Eye (tissue), 1 donor: ENCODE results near the gene ST8SIA1.
A peak's percentile ranks its signal among the peaks of the same experiment; 100 is the strongest.

Experiments used
- DNase-seq: peaks from one replicate; pipeline ENCODE4 v3.0.0-alpha.2; 2015

Gene ST8SIA1

GRCh38 chr12:22329621-22330020 is 4.9 kb downstream of the ST8SIA1 start:
- no peak for DNase-seq

GRCh38 chr12:22325218-22325617 is 9.3 kb downstream of the ST8SIA1 start:
- DNase-seq = no peak

GRCh38 chr12:22322091-22322490 is 12.4 kb downstream of the ST8SIA1 start:
- no peak for DNase-seq

GRCh38 chr12:22321638-22322037 is 12.9 kb downstream of the ST8SIA1 start:
- peak; percentile 46 for DNase-seq

GRCh38 chr12:22321018-22321605 is 13.4 kb downstream of the ST8SIA1 start:
- DNase-seq = no peak

- no peak for DNase-seq
Measured at GRCh38 chr12:22318108-22318737, 16.3 kb downstream of the ST8SIA1 start.

- DNase-seq = no peak
Measured at GRCh38 chr12:22313963-22314330, 20.6 kb downstream of the ST8SIA1 start.

GRCh38 chr12:22313286-22313962 is 21.1 kb downstream of the ST8SIA1 start:
- DNase-seq = no peak

GRCh38 chr12:22312336-22312735 is 22.2 kb downstream of the ST8SIA1 start:
- DNase-seq = peak; percentile 64

GRCh38 chr12:22310709-22311108 is 23.8 kb downstream of the ST8SIA1 start:
- no peak for DNase-seq

- peak; percentile 45 for DNase-seq
Measured at GRCh38 chr12:22310275-22310674, 24.2 kb downstream of the ST8SIA1 start.

- no peak for DNase-seq
Measured at GRCh38 chr12:22307811-22308210, 26.7 kb downstream of the ST8SIA1 start.

GRCh38 chr12:22306311-22306710 is 28.2 kb downstream of the ST8SIA1 start:
- no peak for DNase-seq

GRCh38 chr12:22304341-22304740 is 30.2 kb downstream of the ST8SIA1 start:
- DNase-seq = no peak

GRCh38 chr12:22299294-22299912 is 35.1 kb downstream of the ST8SIA1 start:
- peak; percentile 33 for DNase-seq

- DNase-seq = no peak
Measured at GRCh38 chr12:22289250-22289649, 45.3 kb downstream of the ST8SIA1 start.

GRCh38 chr12:22287776-22288621 is 46.5 kb downstream of the ST8SIA1 start:
- DNase-seq = no peak

GRCh38 chr12:22287101-22287500 is 47.4 kb downstream of the ST8SIA1 start:
- no peak for DNase-seq

GRCh38 chr12:22286569-22286968 is 47.9 kb downstream of the ST8SIA1 start:
- DNase-seq = no peak

GRCh38 chr12:22285846-22286245 is 48.7 kb downstream of the ST8SIA1 start:
- DNase-seq = no peak

- no peak for DNase-seq
Measured at GRCh38 chr12:22284871-22285270, 49.6 kb downstream of the ST8SIA1 start.

GRCh38 chr12:22283508-22283907 is 51.0 kb downstream of the ST8SIA1 start:
- no peak for DNase-seq

GRCh38 chr12:22283006-22283506 is 51.5 kb downstream of the ST8SIA1 start:
- no peak for DNase-seq
